HCT116 (cell line): ENCODE measurements around the gene DPF3. TPM values are rescaled to one million over a fixed set of nuclear protein-coding genes. Genes with fewer than 3 reads are reported as not detected.
A peak's percentile ranks its signal among the peaks of the same experiment; 100 is the strongest.

Experiments used
- ATAC-seq: fragments of 200-7000 bp; cut with Tn5 transposase; 2 replicates; pipeline ENCODE4 v1.9.1; 2020; ENCODE audit warnings: mild to moderate bottlenecking, moderate library complexity
- BruUV-seq: library from RNA; stranded (reverse); fragments of 400-500 nt; replicated peaks from 2 replicates; lab custom pipeline; 2021; lab: Mats Ljungman, UMichigan
- CTCF ChIA-PET: fragments of 300-600 bp; sonication (Branson Sonifier 250); formaldehyde crosslinking; loops from one replicate; lab custom pipeline; 2021; ENCODE audit warnings: antibody characterized with exemption; lab: Charles Lee
- POLR2A ChIA-PET: fragments of 300-600, 350-600 bp; sonication (Branson Sonifier 250); formaldehyde crosslinking; loops from one replicate; lab custom pipeline; 2021; ENCODE audit warnings: antibody characterized with exemption; lab: Charles Lee
- RAD21 ChIA-PET, 2 experiments: fragments of 300-600 bp; sonication (Branson Sonifier 250); formaldehyde crosslinking; loops; one replicate each; lab custom pipeline; 2023; ENCODE audit warnings: low total read pairs in 2 of 2; ENCODE audit not compliant: uncharacterized antibody in 2 of 2, unreplicated experiment in 2 of 2, low non-redundant PET in 1 of 2; lab: Charles Lee
- DNase-seq: peaks from one replicate; pipeline ENCODE4 v3.0.0-alpha.2; 2010; ENCODE audit warnings: low read depth, low spot score
- H2AFZ ChIP-seq: fragments of 200-600 bp; shearing (Covaris generic), sonication (generic); 2 replicates; pipeline ENCODE4 v1.6.1; 2017; ENCODE audit warnings: low read depth, mixed run types, mixed read lengths, antibody characterized with exemption, low read length; ENCODE audit not compliant: poor library complexity, severe bottlenecking
- H3K27ac ChIP-seq: 2 replicates; pipeline ENCODE4 v1.5.1; 2012; ENCODE audit warnings: low read depth, low read length
- H3K27me3 ChIP-seq: fragments of 200-600 bp; sonication (generic); 2 replicates; pipeline ENCODE4 v1.6.1; 2016; ENCODE audit warnings: mixed run types, low read length, mixed read lengths; ENCODE audit not compliant: insufficient read depth
- H3K36me3 ChIP-seq, 2 experiments: fragments of 200-500 bp in 1 of 2; fragments of 200-600 bp in 1 of 2; sonication (Bioruptor generic) in 1 of 2; sonication (generic) in 1 of 2; 2 replicates each; pipeline versions ENCODE4 v1.5.1 to v1.6.1; 2014 to 2016; ENCODE audit warnings: low read length in 2 of 2, inconsistent platforms in 1 of 2, mixed read lengths in 1 of 2, mixed run types in 1 of 2; ENCODE audit not compliant: insufficient read depth in 2 of 2, control insufficient read depth in 1 of 2
- H3K4me1 ChIP-seq, 2 experiments: fragments of 200-600 bp in 1 of 2; sonication (generic) in 1 of 2; 2 replicates each; pipeline versions ENCODE4 v1.5.1 to v1.6.1; 2012 to 2017; ENCODE audit warnings: low read length in 2 of 2, inconsistent platforms in 1 of 2, mild to moderate bottlenecking in 1 of 2, mixed read lengths in 1 of 2, mixed run types in 1 of 2, moderate library complexity in 1 of 2; ENCODE audit not compliant: insufficient read depth in 2 of 2, control insufficient read depth in 1 of 2
- H3K4me2 ChIP-seq: fragments of 200-600 bp; sonication (generic); 2 replicates; pipeline ENCODE4 v1.6.1; 2017; ENCODE audit warnings: mixed run types, low read length, mixed read lengths
- H3K4me3 ChIP-seq, 2 experiments: fragments of 200-600 bp in 1 of 2; sonication (generic) in 1 of 2; replicated peaks in 1 of 2; 2 replicates each; pipeline ENCODE4 v1.5.1; 2011 to 2016; ENCODE audit warnings: low read length in 2 of 2, control low read depth in 1 of 2, low read depth in 1 of 2, mild to moderate bottlenecking in 1 of 2, mixed read lengths in 1 of 2, mixed run types in 1 of 2
- H3K79me2 ChIP-seq: fragments of 200-600 bp; sonication (generic); 2 replicates; pipeline ENCODE4 v1.6.1; 2017; ENCODE audit warnings: mild to moderate bottlenecking, mixed run types, low read length, moderate library complexity, mixed read lengths; ENCODE audit not compliant: insufficient read depth
- H3K9ac ChIP-seq: fragments of 200-600 bp; sonication (generic); 2 replicates; pipeline ENCODE4 v1.6.1; 2016; ENCODE audit warnings: low read length, mixed read lengths
- H3K9me2 ChIP-seq: fragments of 200-600 bp; sonication (generic), shearing (Covaris generic); 2 replicates; pipeline ENCODE4 v1.6.1; 2017; ENCODE audit warnings: mixed run types, mild to moderate bottlenecking, moderate library complexity; ENCODE audit not compliant: insufficient read depth
- H3K9me3 ChIP-seq, 2 experiments: fragments of 200-500 bp in 1 of 2; fragments of 200-600 bp in 1 of 2; sonication (Bioruptor generic) in 1 of 2; sonication (generic) in 1 of 2; 2 replicates each; pipeline ENCODE4 v1.6.1; 2014 to 2017; ENCODE audit warnings: low read length in 2 of 2, mixed read lengths in 2 of 2, inconsistent platforms in 1 of 2, low read depth in 1 of 2, mild to moderate bottlenecking in 1 of 2, mixed run types in 1 of 2, moderate library complexity in 1 of 2; ENCODE audit not compliant: control insufficient read depth in 1 of 2, insufficient read depth in 1 of 2
- H4K20me1 ChIP-seq: fragments of 200-600 bp; sonication (generic), shearing (Covaris generic); 2 replicates; pipeline ENCODE4 v1.6.1; 2017; ENCODE audit warnings: mixed run types, mild to moderate bottlenecking, moderate library complexity; ENCODE audit not compliant: insufficient read depth
- CEBPB ChIP-seq: IDR thresholded peaks from 2 replicates; pipeline ENCODE4 v1.6.1; 2012; ENCODE audit warnings: low read depth
- CTCF ChIP-seq, 3 experiments: fragments of 200-600 bp in 1 of 3; sonication (generic) in 1 of 3; IDR thresholded peaks in 2 of 3; conservative IDR thresholded peaks in 1 of 3; 2 replicates each; pipeline ENCODE4 v1.5.1; 2012 to 2017; ENCODE audit warnings: low read depth in 2 of 3, low read length in 2 of 3, antibody characterized with exemption in 1 of 3, borderline replicate concordance in 1 of 3, control low read depth in 1 of 3, mild to moderate bottlenecking in 1 of 3, mixed read lengths in 1 of 3, mixed run types in 1 of 3, moderate library complexity in 1 of 3; ENCODE audit not compliant: insufficient read depth in 1 of 3
- EZH2 ChIP-seq: fragments of 200-600 bp; sonication (generic); IDR thresholded peaks from 2 replicates; pipeline ENCODE4 v1.6.1; 2017; ENCODE audit warnings: antibody characterized with exemption, mixed run types
- JUND ChIP-seq: IDR thresholded peaks from 2 replicates; pipeline ENCODE4 v1.6.1; 2012
- POLR2A ChIP-seq: IDR thresholded peaks from 2 replicates; pipeline ENCODE4 v1.7.0; 2011; ENCODE audit warnings: borderline replicate concordance; ENCODE audit not compliant: insufficient read depth, insufficient read length; ENCODE audit errors: extremely low read depth
- POLR2AphosphoS5 ChIP-seq: IDR thresholded peaks from 2 replicates; pipeline ENCODE4 v1.6.1; 2011; ENCODE audit warnings: mild to moderate bottlenecking, low read depth, low read length, moderate library complexity
- SIN3A ChIP-seq: IDR thresholded peaks from 2 replicates; pipeline ENCODE4 v1.6.1; 2012; ENCODE audit warnings: low read depth
- SP1 ChIP-seq: IDR thresholded peaks from 2 replicates; pipeline ENCODE4 v1.6.1; 2012; ENCODE audit warnings: low read depth
- SRF ChIP-seq: IDR thresholded peaks from 2 replicates; pipeline ENCODE4 v1.6.1; 2012; ENCODE audit warnings: low read depth
- TCF7L2 ChIP-seq: IDR thresholded peaks from 2 replicates; pipeline ENCODE4 v1.7.0; 2011; ENCODE audit warnings: borderline replicate concordance, inconsistent platforms; ENCODE audit not compliant: insufficient read depth, insufficient read length; ENCODE audit errors: extremely low read depth
- YY1 ChIP-seq: IDR thresholded peaks from 2 replicates; pipeline ENCODE4 v1.6.1; 2011; ENCODE audit warnings: low read length, low read depth, moderate library complexity, mild to moderate bottlenecking; ENCODE audit not compliant: insufficient replicate concordance; ENCODE audit errors: extremely low read depth
- ZBTB33 ChIP-seq: IDR thresholded peaks from 2 replicates; pipeline ENCODE4 v1.6.1; 2011; ENCODE audit warnings: mild to moderate bottlenecking, low read length, moderate library complexity; ENCODE audit not compliant: insufficient replicate concordance; ENCODE audit errors: extremely low read depth
- ZFX ChIP-seq: fragments of 450-650 bp; IDR thresholded peaks from 2 replicates; pipeline ENCODE4 v1.6.1; 2017
- ZNF274 ChIP-seq: fragments of 200-500 bp; sonication (Bioruptor generic); IDR thresholded peaks from 2 replicates; pipeline ENCODE4 v1.6.1; 2014; ENCODE audit warnings: mild to moderate bottlenecking, low read depth, low read length, inconsistent platforms
- intact Hi-C: fragments of 100-400 bp; cut with micrococcal nuclease; formaldehyde crosslinking; loops from 2 replicates; pipeline ENCODE4 v1.10.0; 2022
- total RNA-seq: library from RNA; stranded (reverse); gene quantifications from one replicate; pipeline ENCODE4 v1.2.1, GENCODE V29; 2021; ENCODE audit not compliant: unreplicated experiment
- TF ChIP-seq, protein P1 (sequence below): IDR thresholded peaks from 2 replicates; pipeline ENCODE4 v1.6.1; 2012
- TF ChIP-seq, protein P2 (sequence below): IDR thresholded peaks from 2 replicates; pipeline ENCODE4 v1.6.1; 2012; ENCODE audit warnings: low read depth

DPF3 gene
- total RNA-seq, 1 experiment from 2014 or later: 0.27 TPM

DNA sequence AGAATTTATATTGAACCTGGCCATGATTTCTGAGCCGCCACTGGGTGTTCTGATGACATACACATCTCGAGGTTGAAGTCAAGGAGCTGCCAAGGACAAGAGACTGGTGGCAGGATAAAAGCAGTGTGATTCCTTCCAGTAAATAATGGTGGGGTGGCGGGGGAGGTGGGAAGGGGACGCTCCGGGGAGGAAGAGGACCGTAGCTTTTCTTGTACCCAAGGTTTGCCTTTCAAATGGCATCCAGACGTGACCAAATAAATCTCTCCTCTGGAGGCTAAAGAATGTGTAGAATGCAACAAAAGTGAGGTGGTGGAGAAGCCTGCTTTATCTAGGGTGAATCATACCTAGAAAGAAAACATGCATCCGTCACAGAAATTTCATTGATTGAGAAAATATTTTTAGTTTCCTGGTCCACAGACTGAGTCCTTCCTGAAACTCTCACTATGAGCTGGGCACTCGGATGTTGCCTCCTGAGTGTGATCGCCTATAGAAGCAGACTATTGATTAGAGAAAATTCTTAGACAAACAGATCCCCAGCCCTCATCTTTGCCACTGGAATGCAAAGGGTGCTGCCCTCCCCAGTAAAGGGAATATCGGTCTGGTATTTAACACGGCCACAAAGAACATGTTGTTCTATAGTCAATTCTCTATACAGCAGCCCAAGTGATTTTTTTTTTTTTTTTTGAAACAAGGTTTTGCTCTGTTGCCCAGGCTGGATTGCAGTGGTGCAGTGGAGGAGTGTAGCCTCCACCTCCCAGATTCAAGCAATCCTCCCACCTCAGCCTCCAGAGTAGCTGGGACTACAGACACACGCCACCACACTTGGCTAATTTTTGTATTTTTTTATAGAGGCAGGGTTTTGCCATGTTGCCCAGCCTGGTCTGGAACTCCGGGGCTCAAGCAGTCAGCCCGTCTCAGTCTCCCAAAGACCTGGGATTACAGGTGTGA, 112.1 kb downstream of the DPF3 start:
- H2AFZ ChIP-seq: no peak overlapping the region
- TF ChIP-seq CTCF (IDR thresholded peaks at IDR 0.05 in 2 of 3, conservative IDR thresholded peaks at IDR 0.05 in 1 of 3; ENCODE audit: borderline replicate concordance in 1 of 3, insufficient read depth in 1 of 3, low read depth in 2 of 3, low read length in 2 of 3) (no peak), JUND (no peak), SRF (no peak), SIN3A (no peak), SP1 (no peak), POLR2A (no peak), ZBTB33 (no peak), TCF7L2 (no peak), ZNF274 (no peak), CEBPB (no peak), EZH2 (no peak), YY1 (no peak), POLR2AphosphoS5 (no peak), ZFX (no peak)
- TF ChIP-seq, protein P1, sequence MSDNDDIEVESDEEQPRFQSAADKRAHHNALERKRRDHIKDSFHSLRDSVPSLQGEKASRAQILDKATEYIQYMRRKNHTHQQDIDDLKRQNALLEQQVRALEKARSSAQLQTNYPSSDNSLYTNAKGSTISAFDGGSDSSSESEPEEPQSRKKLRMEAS: no peak
- TF ChIP-seq, protein P2, sequence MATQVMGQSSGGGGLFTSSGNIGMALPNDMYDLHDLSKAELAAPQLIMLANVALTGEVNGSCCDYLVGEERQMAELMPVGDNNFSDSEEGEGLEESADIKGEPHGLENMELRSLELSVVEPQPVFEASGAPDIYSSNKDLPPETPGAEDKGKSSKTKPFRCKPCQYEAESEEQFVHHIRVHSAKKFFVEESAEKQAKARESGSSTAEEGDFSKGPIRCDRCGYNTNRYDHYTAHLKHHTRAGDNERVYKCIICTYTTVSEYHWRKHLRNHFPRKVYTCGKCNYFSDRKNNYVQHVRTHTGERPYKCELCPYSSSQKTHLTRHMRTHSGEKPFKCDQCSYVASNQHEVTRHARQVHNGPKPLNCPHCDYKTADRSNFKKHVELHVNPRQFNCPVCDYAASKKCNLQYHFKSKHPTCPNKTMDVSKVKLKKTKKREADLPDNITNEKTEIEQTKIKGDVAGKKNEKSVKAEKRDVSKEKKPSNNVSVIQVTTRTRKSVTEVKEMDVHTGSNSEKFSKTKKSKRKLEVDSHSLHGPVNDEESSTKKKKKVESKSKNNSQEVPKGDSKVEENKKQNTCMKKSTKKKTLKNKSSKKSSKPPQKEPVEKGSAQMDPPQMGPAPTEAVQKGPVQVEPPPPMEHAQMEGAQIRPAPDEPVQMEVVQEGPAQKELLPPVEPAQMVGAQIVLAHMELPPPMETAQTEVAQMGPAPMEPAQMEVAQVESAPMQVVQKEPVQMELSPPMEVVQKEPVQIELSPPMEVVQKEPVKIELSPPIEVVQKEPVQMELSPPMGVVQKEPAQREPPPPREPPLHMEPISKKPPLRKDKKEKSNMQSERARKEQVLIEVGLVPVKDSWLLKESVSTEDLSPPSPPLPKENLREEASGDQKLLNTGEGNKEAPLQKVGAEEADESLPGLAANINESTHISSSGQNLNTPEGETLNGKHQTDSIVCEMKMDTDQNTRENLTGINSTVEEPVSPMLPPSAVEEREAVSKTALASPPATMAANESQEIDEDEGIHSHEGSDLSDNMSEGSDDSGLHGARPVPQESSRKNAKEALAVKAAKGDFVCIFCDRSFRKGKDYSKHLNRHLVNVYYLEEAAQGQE: no peak
- CTCF ChIA-PET: no interaction called here

More for the DNA sequence above, 112.1 kb downstream of the DPF3 start:
- BruUV-seq: no TSS peak
- RAD21 ChIA-PET: no interaction called here
- intact Hi-C loops: no loop called here
- peak; percentile 34; the same call in 1 of the 2 replicates for ATAC-seq
- Histone ChIP-seq H3K4me3 (no peak overlapping the region), H3K9me3 (no peaks in the 10 kb centered on the region; a peak in 1 of 4 replicates), H3K9me2 (no peaks in the 10 kb centered on the region), H3K4me2 (peak overlapping the region; percentile 20), H3K9ac (no peak overlapping the region), H3K27me3 (no peaks in the 10 kb centered on the region), H3K27ac (no peak overlapping the region), H4K20me1 (no peaks in the 10 kb centered on the region), H3K79me2 (no peaks in the 10 kb centered on the region), H3K4me1 (peaks cover 0 to 13% of the 10 kb centered on the region in 2 experiments; a peak in 2 of 4 replicates), H3K36me3 (no peaks in the 10 kb centered on the region)
- POLR2A ChIA-PET: interaction anchor here (0.7 kb wide), 1 partner anchor 571 kb away, joined by 4 read pairs; no protein-coding TSS in a partner anchor
- no peak for DNase-seq
